HG03108 (cell line): ENCODE results near the gene PTPRD.
A peak's percentile ranks its signal among the peaks of the same experiment; 100 is the strongest.

ENCODE experiments used
- ATAC-seq: cut with Tn5 transposase; IDR thresholded peaks from one replicate; pipeline ENCODE4 v1.9.1; 2021; ENCODE audit warnings: moderate library complexity; ENCODE audit not compliant: unreplicated experiment

Gene PTPRD

GRCh38 chr9:9645006-9645405, 967.8 kb downstream of the PTPRD start:
- ATAC-seq = no peak

- ATAC-seq = peak; percentile 59
These were observed 981.5 kb downstream of the PTPRD start for GRCh38 chr9:9631284-9631683.

GRCh38 chr9:9625248-9625647, 987.6 kb downstream of the PTPRD start:
- ATAC-seq = no peak

DNA sequence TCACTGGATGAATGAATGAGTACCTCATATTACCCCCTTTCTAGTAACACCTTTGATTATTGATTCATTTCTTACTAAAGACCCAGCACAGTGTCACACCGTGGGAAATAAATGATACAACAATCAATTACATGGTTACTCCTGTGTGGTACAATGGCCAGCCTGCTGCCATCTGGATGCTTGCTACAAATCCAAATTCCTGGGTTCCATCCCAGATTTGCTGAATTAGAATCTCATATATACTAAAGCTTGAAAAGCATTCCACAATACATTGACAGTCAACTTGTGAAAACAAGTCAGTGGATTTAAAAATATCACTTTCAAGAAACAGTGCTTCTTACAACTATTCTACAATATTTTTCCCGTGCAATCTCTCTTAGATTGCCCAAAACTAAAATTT, 989.3 kb downstream of the PTPRD start:
- ATAC-seq = no peak

GRCh38 chr9:9621355-9621940, 991.4 kb downstream of the PTPRD start:
- no peak for ATAC-seq

GRCh38 chr9:9620736-9621135, 992.1 kb downstream of the PTPRD start:
- ATAC-seq = no peak

DNA sequence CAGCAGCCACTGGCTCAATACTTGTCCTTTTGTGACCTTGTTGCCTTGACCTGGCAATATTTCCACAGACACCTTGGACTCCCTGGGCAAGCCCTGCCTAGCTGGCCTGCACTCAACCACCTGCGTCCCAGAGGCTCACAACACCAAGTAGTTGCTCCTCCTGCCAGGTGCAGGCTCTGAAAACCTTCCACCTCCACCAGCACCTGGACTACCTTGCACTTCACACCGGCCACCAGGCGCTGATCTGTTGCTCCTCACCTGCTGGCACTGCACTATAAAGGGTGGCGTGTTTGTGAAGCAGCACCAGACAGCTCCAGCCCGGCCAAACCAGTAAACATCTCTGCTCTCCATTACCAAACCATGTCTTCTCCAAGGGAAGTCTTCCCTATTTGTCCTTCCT, 997.7 kb downstream of the PTPRD start:
- ATAC-seq = no peak

- no peak for ATAC-seq
These were observed 998.2 kb downstream of the PTPRD start for GRCh38 chr9:9614607-9615006.

GRCh38 chr9:9612755-9613154, 1000.0 kb downstream of the PTPRD start:
- ATAC-seq = peak; percentile 44

DNA sequence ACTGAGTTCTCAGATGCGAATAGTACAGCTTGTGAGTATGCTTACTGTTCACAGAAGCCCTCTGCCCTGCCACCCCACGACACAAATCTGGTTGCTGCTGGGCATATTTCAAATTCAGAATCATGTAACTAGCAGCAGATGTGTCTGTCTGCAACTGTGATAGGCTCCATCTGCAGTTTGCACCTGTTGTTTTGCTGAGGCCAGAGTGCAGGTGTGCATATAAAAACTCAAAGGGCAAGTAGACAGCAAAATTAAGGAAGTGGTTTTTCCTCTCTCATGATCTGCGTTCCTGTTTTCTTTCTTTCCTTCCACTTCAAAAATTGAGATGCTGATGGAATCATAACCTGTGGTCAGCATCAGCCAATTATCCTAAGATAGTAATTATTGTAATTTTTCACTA, 1000.5 kb downstream of the PTPRD start:
- ATAC-seq = peak; percentile 67

- ATAC-seq = no peak
These were observed 1007.1 kb downstream of the PTPRD start for GRCh38 chr9:9605681-9606080.

DNA sequence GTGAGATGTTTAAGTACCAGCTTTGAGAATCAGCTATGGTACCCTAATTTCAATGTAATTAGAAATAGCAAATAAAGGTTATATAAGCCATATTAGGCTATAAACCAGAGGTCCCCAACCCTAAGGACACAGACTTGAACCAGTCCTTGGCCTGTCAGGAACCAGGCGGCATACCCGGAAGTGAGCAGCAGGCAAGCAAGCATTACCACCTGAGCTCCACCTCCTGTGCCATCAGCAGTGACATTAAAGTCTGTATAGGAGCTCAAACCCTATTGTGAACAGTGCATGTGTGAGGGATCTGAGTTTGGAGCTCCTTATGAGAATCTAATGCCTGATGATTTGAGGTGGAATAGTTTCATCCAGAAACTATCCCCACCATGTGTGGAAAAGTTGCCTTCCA, 1009.5 kb downstream of the PTPRD start:
- no peak for ATAC-seq

GRCh38 chr9:9598723-9599122, 1014.1 kb downstream of the PTPRD start:
- no peak for ATAC-seq

DNA sequence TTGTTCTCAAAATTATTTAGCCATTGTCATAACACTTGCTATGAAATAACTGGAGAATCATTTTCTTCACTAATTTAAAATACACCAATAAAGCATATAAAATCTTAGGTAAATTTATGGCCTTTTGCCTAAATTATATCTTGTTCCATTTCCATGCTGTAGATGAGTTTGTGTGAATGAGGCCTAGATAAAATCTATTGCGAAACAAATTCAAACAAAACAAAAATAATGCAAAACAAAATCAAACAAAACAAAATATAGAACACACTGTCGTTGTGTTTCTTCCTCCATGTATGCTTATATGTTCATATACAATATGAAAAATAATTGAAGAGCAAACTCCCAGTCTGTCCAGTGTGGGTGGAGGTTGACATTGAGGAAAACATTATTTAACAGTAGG, 1020.7 kb downstream of the PTPRD start:
- ATAC-seq = no peak

DNA sequence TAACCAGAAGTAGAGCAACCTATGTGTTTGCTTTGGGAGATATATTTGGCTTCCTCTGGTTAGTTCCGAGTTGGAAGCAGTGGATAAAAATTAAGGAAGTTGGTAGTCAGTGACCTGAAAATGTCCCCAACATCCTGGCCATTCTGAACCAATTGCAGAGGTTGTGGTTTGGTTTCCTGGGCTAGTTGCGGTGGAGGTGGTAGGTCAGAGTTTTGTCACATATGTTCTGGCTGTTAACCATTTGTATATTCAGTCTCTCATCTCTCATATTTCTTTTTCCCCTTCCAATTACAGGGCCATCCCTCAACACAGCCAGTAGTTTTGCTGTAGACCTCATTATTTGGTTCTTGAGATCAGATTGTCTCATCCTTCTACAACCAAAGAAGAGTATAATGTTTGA, 1026.9 kb downstream of the PTPRD start:
- ATAC-seq = no peak

DNA sequence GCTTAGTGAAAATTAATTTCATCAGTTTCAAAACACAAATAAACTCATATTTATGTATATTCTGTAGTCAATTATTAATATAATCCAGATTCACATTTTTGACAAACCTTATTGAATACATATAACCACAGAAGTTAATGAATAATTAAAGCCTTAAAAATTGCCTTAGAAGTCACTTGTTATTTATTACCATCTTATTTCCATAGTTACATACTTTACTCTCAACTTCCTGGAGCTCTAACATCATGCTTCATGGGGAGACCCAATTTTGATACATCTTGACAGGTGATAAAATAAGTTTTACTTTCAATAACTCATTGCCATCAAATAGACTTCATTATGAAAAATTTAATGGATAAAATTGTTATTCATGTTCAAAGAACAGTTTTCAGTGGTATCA, 1038.7 kb downstream of the PTPRD start:
- no peak for ATAC-seq

- ATAC-seq = no peak
These were observed 1047.1 kb downstream of the PTPRD start for GRCh38 chr9:9565700-9566099.

DNA sequence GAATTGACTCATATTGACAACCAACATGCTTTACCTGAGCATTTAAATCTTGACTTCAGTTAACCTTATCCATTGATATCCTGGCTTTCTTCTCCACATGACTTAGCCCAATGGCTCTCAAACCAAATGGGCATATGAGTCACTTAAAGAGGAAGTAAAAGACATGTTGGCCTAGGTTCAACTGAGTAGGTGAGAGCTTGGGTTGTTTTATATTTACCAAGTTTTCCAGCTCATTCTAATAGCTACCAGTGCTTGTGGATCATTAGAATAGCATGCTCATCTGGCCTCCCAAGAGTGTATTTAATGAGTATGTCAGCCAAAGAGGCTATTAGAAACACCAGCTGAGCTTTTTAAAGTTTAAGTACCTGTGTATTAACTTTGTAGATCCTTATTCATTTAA, 1049.0 kb downstream of the PTPRD start:
- no peak for ATAC-seq

- no peak for ATAC-seq
These were observed 1052.3 kb downstream of the PTPRD start for GRCh38 chr9:9560382-9561035.

GRCh38 chr9:9558907-9559306, 1053.9 kb downstream of the PTPRD start:
- ATAC-seq = no peak

DNA sequence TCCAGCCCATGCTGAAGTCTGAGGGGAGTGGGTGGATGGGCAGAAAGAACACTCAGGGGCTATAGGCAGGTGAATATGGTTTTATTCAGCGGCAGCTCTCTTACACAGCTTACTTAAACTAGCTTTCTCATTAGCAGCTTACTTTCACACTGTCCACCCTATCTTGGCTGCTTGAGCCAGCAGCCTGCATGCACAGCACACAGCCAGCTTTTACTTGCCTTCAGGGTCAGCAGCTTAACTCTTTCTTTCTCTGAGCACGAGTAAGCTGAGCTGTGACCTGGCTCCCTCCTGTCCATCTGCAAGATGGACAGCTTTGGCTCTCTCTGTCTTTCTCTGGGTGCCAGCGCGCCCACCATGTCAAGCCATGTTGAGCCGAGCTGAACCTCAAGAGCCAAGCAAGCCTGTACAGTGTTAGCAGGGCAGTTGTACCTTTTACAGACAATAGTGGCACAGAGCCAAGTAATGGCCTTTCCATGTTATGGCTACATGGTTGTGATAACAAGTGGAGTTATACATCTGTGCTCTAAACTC, 1054.9 kb downstream of the PTPRD start:
- ATAC-seq = no peak

- no peak for ATAC-seq
These were observed 1055.7 kb downstream of the PTPRD start for GRCh38 chr9:9556865-9557803.
